GM12878 (cell line): ENCODE results near the gene VGLL4. TPM values are rescaled to one million over a fixed set of nuclear protein-coding genes. Genes with fewer than 3 reads are reported as not detected.

Source experiments
- ATAC-seq: fragments of 200-7000 bp; cut with Tn5 transposase; 3 replicates; pipeline ENCODE4 v1.9.1; 2020; ENCODE audit warnings: mild to moderate bottlenecking, moderate library complexity
- BruUV-seq: library from RNA; stranded (reverse); fragments of 400-500 nt; replicated peaks from 2 replicates; lab custom pipeline; 2021; lab: Mats Ljungman, UMichigan
- CTCF ChIA-PET: fragments of 300-600 bp; sonication (Branson Sonifier 250); formaldehyde crosslinking; extraction: SDS; loops from one replicate; lab custom pipeline; 2021; ENCODE audit warnings: inconsistent platforms; lab: Yijun Ruan, JAX
- POLR2A ChIA-PET: fragments of 350-600 bp; formaldehyde crosslinking; extraction: SDS; loops from one replicate; lab custom pipeline; 2021; ENCODE audit warnings: inconsistent platforms; lab: Charles Lee
- RAD21 ChIA-PET: fragments of 300-600 bp; sonication (Branson Sonifier 250); formaldehyde crosslinking; loops from one replicate; lab custom pipeline; 2023; ENCODE audit warnings: antibody characterized with exemption; ENCODE audit not compliant: unreplicated experiment; lab: Charles Lee
- SMC1A ChIA-PET: fragments of 300-600 bp; sonication (Branson Sonifier 250); formaldehyde crosslinking; loops from one replicate; lab custom pipeline; 2023; ENCODE audit not compliant: unreplicated experiment, uncharacterized antibody; lab: Charles Lee
- DNase-seq: peaks from one replicate; pipeline ENCODE4 v3.0.0-alpha.2; 2011; ENCODE audit warnings: low read depth, low spot score
- FAIRE-seq: peaks from 3 replicates; lab custom pipeline; 2011; peaks lifted over from hg19 to GRCh38; lab: Jason Lieb, UNC
- H2AFZ ChIP-seq: 2 replicates; pipeline ENCODE4 v1.6.0; 2011; ENCODE audit warnings: low read depth, low read length, control low read depth; ENCODE audit not compliant: control insufficient read depth
- H3K27ac ChIP-seq: 2 replicates; pipeline ENCODE4 v1.5.1; 2011; ENCODE audit warnings: control low read depth; ENCODE audit not compliant: control insufficient read depth, insufficient read depth
- H3K27me3 ChIP-seq, 2 experiments: replicated peaks in 1 of 2; 2 replicates each; pipeline versions ENCODE4 v1.6.0 to v1.6.1; 2011; ENCODE audit warnings: low read length in 1 of 2; ENCODE audit not compliant: control insufficient read depth in 2 of 2, insufficient read depth in 2 of 2
- H3K36me3 ChIP-seq, 2 experiments: 2 replicates each; pipeline ENCODE4 v1.5.1; 2011; ENCODE audit warnings: low read length in 1 of 2; ENCODE audit not compliant: control insufficient read depth in 2 of 2, insufficient read depth in 2 of 2
- H3K4me1 ChIP-seq: 2 replicates; pipeline ENCODE4 v1.6.1; 2011; ENCODE audit warnings: mild to moderate bottlenecking, low read length, moderate library complexity, mixed read lengths; ENCODE audit not compliant: control insufficient read depth, insufficient read depth
- H3K4me2 ChIP-seq: 2 replicates; pipeline ENCODE4 v1.6.0; 2011; ENCODE audit warnings: control low read depth; ENCODE audit not compliant: control insufficient read depth, insufficient read depth
- H3K4me3 ChIP-seq: fragments of 200-600 bp; sonication (generic); 2 replicates; pipeline ENCODE4 v1.5.1; 2016
- H3K79me2 ChIP-seq: 2 replicates; pipeline ENCODE4 v1.6.0; 2011; ENCODE audit warnings: low read length; ENCODE audit not compliant: control insufficient read depth, insufficient read depth
- H3K9ac ChIP-seq: 2 replicates; pipeline ENCODE4 v1.8.0; 2011; ENCODE audit warnings: low read length, control low read depth, mixed read lengths; ENCODE audit not compliant: control insufficient read depth, insufficient read depth
- H3K9me3 ChIP-seq: replicated peaks from 3 replicates; pipeline ENCODE4 v1.5.1; 2011; ENCODE audit warnings: mild to moderate bottlenecking, low read length; ENCODE audit not compliant: control insufficient read depth, insufficient read depth
- H4K20me1 ChIP-seq: 2 replicates; pipeline ENCODE4 v1.6.0; 2011; ENCODE audit not compliant: control insufficient read depth, insufficient read depth
- ATF2 ChIP-seq: IDR thresholded peaks from 2 replicates; pipeline ENCODE4 v1.6.1; 2012; ENCODE audit warnings: low read length, inconsistent platforms
- CREB1 ChIP-seq: IDR thresholded peaks from 2 replicates; pipeline ENCODE4 v1.6.1; 2012; ENCODE audit warnings: low read depth, mild to moderate bottlenecking, inconsistent platforms
- JUND ChIP-seq: IDR thresholded peaks from 2 replicates; pipeline ENCODE4 v1.6.1; 2012; ENCODE audit warnings: low read depth, mild to moderate bottlenecking, low read length, improper control_type of control experiment, moderate library complexity
- MEF2A ChIP-seq: IDR thresholded peaks from 2 replicates; pipeline ENCODE4 v1.6.1; 2011; ENCODE audit warnings: low read depth, mild to moderate bottlenecking, low read length, moderate library complexity; ENCODE audit not compliant: insufficient read depth
- PML ChIP-seq: IDR thresholded peaks from 2 replicates; pipeline ENCODE4 v1.6.1; 2012; ENCODE audit warnings: low read length, inconsistent platforms
- RELA ChIP-seq: fragments of 450-650 bp; IDR thresholded peaks from 2 replicates; pipeline ENCODE4 v1.8.0; 2014; ENCODE audit warnings: borderline replicate concordance; ENCODE audit not compliant: partially characterized antibody
- RFX5 ChIP-seq: IDR thresholded peaks from 2 replicates; pipeline ENCODE4 v1.6.1; 2011; ENCODE audit warnings: low read depth, low read length, improper control_type of control experiment
- ZNF24 ChIP-seq: fragments of 450-650 bp; IDR thresholded peaks from 2 replicates; pipeline ENCODE4 v1.6.1; 2017; ENCODE audit warnings: antibody characterized with exemption, mild to moderate bottlenecking
- ZNF274 ChIP-seq: IDR thresholded peaks from one replicate; pipeline ENCODE4 v1.8.0; 2011; ENCODE audit not compliant: insufficient read length, insufficient read depth
- ZNF622 ChIP-seq: fragments of 450-650 bp; IDR thresholded peaks from 2 replicates; pipeline ENCODE4 v1.6.1; 2017; ENCODE audit warnings: mild to moderate bottlenecking, inconsistent platforms
- WGBS: methylation state at CpG from one replicate; pipeline ENCODE4 v1.1.6; 2016; ENCODE audit warnings: low lambda C conversion rate; ENCODE audit not compliant: insufficient replicate concordance, insufficient coverage; ENCODE audit errors: missing lambda C conversion rate; 5-methylcytosine and 5-hydroxymethylcytosine counted together
- in situ Hi-C: fragments of 300-500 bp; cut with MboI; formaldehyde crosslinking; loops from 9 replicates; pipeline ENCODE4 v1.14.3; 2018; ENCODE audit warnings: mixed read lengths
- intact Hi-C: fragments of 100-400 bp; cut with micrococcal nuclease; formaldehyde crosslinking; loops from one replicate; pipeline ENCODE4 v1.14.2; 2022; ENCODE audit not compliant: unreplicated experiment
- polyA plus RNA-seq, 11 experiments: library from polyadenylated mRNA; depleted of rRNA in 4 of 11; unstranded in 6 of 11; stranded (reverse) in 5 of 11; fragments of >200 nt; fragmentation: Nextera tagmentation in 4 of 11; fragmentation: Illumina TruSeq in 1 of 11; extraction: Ambion mirVana in 4 of 11; extraction: Trizol in 1 of 11; gene quantifications; 1 replicate in 1 of 11; 2 replicates in 10 of 11; pipeline versions ENCODE4 v1.2.1 to v1.2.3, GENCODE V29; 2011 to 2016; ENCODE audit warnings: inconsistent platforms in 2 of 11, missing spikeins in 2 of 11, low read depth in 1 of 11
- total RNA-seq, 4 experiments: library from RNA; depleted of rRNA in 3 of 4; stranded (reverse); fragments of >200 nt in 3 of 4; fragmentation: Illumina TruSeq in 1 of 4; extraction: Trizol in 1 of 4; gene quantifications; 2 replicates each; pipeline versions ENCODE4 v1.2.1 to v1.2.3, GENCODE V29; 2013 to 2021
- TF ChIP-seq, protein P1 (sequence below): fragments of 450-650 bp; IDR thresholded peaks from 2 replicates; pipeline ENCODE4 v1.6.1; 2017; ENCODE audit warnings: mild to moderate bottlenecking, moderate library complexity

Gene VGLL4
- total and polyA plus RNA-seq, 10 of the 15 experiments (the other 5 are each of a cell fraction or from before 2014, with no cell fraction given): 0.44 to 38.1 (median 16.1) TPM

GRCh38 chr3:11661827-11662226 is 18.1 kb upstream of the VGLL4 start:
- Histone ChIP-seq H3K9me3 (no peaks in the 10 kb centered on the region), H3K79me2 (no peaks in the 10 kb centered on the region), H2AFZ (no peak overlapping the region), H3K27me3 (no peaks in the 10 kb centered on the region), H3K4me2 (no peak overlapping the region), H3K36me3 (no peaks in the 10 kb centered on the region), H3K27ac (no peak overlapping the region), H3K4me1 (no peaks in the 10 kb centered on the region), H3K9ac (no peak overlapping the region), H4K20me1 (no peaks in the 10 kb centered on the region; the same call in 1 of the 2 replicates), H3K4me3 (no peak overlapping the region)
- no peak for TF ChIP-seq ZNF24
- ChIA-PET POLR2A (no interaction called here), RAD21 (no interaction called here), SMC1A (interaction anchor here (1.8 kb wide), 1 partner anchor 10 kb away, joined by 5 read pairs; no protein-coding TSS in a partner anchor), CTCF (interaction anchor here (0.7 to 0.9 kb wide), 3 partner anchors 10 to 282 kb away, joined by 3 to 5 read pairs (median 5); no protein-coding TSS in a partner anchor)
- no peak for ATAC-seq
- FAIRE-seq: no peak
- WGBS: 100% methylated on average over 5 of the region's 5 CpGs
- no TSS peak for BruUV-seq
- in situ Hi-C loops: no loop called here
- intact Hi-C loops: no loop called here
- DNase-seq: no peak

GRCh38 chr3:11661052-11661656 is 17.4 kb upstream of the VGLL4 start:
- no peak overlapping the region for H3K4me3 ChIP-seq
- intact Hi-C loops (no loop called here), in situ Hi-C loops (no loop called here)
- WGBS: 66% methylated on average over 7 of the region's 7 CpGs
- H4K20me1 ChIP-seq: no peaks in the 10 kb centered on the region; the same call in 1 of the 2 replicates
- no peaks in the 10 kb centered on the region for H3K79me2 ChIP-seq
- H3K27ac ChIP-seq: no peak overlapping the region
- POLR2A ChIA-PET: no interaction called here
- H3K9me3 ChIP-seq: no peaks in the 10 kb centered on the region
- FAIRE-seq (no peak), DNase-seq (no peak), ATAC-seq (no peak)
- RAD21 ChIA-PET: no interaction called here
- no peaks in the 10 kb centered on the region for H3K27me3 ChIP-seq
- H3K36me3 ChIP-seq: no peaks in the 10 kb centered on the region
- H2AFZ ChIP-seq: no peak overlapping the region
- BruUV-seq: no TSS peak
- CTCF ChIA-PET: interaction anchor here (0.7 kb wide), 1 partner anchor 282 kb away, joined by 3 read pairs; no protein-coding TSS in a partner anchor
- no peaks in the 10 kb centered on the region for H3K4me1 ChIP-seq
- no peak overlapping the region for H3K9ac ChIP-seq
- SMC1A ChIA-PET: interaction anchor here (1.8 kb wide), 1 partner anchor 11 kb away, joined by 5 read pairs; no protein-coding TSS in a partner anchor
- no peak overlapping the region for H3K4me2 ChIP-seq
- no peak for TF ChIP-seq ATF2
- no peak for TF ChIP-seq PML
- TF ChIP-seq JUND: no peak
- TF ChIP-seq CREB1: no peak
- no peak for TF ChIP-seq RELA
- no peak for TF ChIP-seq ZNF622
- TF ChIP-seq MEF2A: no peak
- TF ChIP-seq, protein P1, sequence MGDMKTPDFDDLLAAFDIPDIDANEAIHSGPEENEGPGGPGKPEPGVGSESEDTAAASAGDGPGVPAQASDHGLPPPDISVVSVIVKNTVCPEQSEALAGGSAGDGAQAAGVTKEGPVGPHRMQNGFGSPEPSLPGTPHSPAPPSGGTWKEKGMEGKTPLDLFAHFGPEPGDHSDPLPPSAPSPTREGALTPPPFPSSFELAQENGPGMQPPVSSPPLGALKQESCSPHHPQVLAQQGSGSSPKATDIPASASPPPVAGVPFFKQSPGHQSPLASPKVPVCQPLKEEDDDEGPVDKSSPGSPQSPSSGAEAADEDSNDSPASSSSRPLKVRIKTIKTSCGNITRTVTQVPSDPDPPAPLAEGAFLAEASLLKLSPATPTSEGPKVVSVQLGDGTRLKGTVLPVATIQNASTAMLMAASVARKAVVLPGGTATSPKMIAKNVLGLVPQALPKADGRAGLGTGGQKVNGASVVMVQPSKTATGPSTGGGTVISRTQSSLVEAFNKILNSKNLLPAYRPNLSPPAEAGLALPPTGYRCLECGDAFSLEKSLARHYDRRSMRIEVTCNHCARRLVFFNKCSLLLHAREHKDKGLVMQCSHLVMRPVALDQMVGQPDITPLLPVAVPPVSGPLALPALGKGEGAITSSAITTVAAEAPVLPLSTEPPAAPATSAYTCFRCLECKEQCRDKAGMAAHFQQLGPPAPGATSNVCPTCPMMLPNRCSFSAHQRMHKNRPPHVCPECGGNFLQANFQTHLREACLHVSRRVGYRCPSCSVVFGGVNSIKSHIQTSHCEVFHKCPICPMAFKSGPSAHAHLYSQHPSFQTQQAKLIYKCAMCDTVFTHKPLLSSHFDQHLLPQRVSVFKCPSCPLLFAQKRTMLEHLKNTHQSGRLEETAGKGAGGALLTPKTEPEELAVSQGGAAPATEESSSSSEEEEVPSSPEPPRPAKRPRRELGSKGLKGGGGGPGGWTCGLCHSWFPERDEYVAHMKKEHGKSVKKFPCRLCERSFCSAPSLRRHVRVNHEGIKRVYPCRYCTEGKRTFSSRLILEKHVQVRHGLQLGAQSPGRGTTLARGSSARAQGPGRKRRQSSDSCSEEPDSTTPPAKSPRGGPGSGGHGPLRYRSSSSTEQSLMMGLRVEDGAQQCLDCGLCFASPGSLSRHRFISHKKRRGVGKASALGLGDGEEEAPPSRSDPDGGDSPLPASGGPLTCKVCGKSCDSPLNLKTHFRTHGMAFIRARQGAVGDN: no peak
- TF ChIP-seq ZNF274: no peak
- no peak for TF ChIP-seq RFX5
